GM18909 (cell line): ENCODE results near the gene RAB3B.
"Not testable (repeated sequence)": the region's sequence is repeated elsewhere in the genome, so short reads cannot be mapped to it uniquely, and the experiment has no call there.

ENCODE experiments used
- ATAC-seq: cut with Tn5 transposase; IDR thresholded peaks from one replicate; pipeline ENCODE4 v1.9.1; 2021; ENCODE audit warnings: mild to moderate bottlenecking; ENCODE audit not compliant: unreplicated experiment, poor library complexity

RAB3B gene

GRCh38 chr1:51878308-51878615 is 112.2 kb downstream of the RAB3B start:
- no peak for ATAC-seq

- peak; percentile 6 for ATAC-seq
Observed at GRCh38 chr1:51877434-51878307, 112.8 kb downstream of the RAB3B start.

DNA sequence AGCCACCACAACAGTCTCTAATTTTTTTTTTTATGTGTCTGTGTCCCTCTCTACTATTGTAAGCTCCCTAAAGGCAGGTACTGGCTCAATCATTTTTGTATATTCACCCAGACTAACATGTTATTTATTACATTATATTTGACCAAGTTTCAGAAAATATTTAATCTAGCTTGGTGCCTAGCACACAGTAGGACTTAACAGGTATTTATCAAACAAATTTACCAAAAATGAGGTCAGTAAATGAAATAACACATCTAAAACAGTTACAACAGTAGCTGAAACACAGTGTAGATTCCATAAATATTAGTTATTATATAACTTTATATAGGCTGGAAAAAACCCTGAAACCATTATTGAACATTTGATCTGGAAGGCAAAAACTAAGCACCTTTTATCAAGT is 114.7 kb downstream of the RAB3B start:
- no peak for ATAC-seq

DNA sequence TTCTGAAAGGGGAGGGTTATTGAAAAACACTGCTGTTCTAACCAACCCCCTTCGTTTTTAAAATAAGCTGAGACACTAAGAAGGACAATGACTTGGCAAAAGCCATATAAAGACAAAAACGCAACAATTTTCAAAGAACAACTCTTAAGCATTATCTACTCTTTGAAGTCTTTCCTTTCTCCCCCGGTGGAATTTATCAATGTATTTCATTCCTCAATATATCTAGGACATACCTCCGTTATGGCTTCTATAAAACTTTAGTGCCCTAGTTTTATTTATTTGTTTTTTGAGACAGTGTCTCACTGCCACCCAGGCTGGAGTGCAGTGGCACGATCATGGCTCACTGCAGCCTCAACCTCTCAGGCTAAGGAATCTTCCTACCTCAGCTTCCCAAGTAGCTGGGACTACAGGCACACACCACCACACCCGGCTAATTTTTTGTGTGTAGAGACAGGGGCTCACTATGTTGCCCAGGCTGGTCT is 115.2 kb downstream of the RAB3B start:
- ATAC-seq, result no peak

- not testable (repeated sequence) for ATAC-seq
Observed at GRCh38 chr1:51873270-51873669, 117.2 kb downstream of the RAB3B start.

DNA sequence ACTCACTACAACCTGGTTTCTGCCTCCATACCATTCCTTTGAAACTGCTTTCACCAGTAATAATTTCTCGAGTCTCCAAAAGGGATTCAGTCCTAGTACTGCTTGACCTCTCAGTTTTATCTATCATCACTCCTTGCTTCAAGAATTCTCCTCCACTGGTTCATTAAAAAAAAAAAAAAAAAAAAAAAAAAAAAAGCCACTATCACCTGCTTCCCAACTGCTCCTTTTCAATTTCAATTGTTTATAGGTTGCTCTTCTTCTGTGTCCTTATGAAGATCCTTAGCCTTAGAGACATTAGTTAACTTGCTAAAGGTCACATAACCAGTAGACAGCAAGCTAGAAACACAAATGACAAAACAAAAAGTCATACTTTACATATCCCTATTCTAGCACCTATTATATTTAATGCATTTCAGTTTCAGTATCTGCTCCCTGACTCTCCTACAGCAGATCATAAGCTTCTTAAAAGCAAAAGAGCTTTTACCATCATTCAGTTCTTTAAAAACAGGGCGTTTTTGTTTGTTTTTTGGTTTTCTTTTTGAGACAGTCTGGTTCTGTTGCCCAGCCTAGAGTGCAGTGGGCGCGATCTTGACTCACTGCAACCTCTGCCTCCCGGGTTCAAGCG is 119.0 kb downstream of the RAB3B start:
- peak; percentile 50 for ATAC-seq

- no peak for ATAC-seq
Observed at GRCh38 chr1:51870603-51871350, 119.7 kb downstream of the RAB3B start.

GRCh38 chr1:51867479-51868232 is 122.8 kb downstream of the RAB3B start:
- no peak for ATAC-seq

GRCh38 chr1:51863384-51863783 is 127.1 kb downstream of the RAB3B start:
- ATAC-seq, result no peak

DNA sequence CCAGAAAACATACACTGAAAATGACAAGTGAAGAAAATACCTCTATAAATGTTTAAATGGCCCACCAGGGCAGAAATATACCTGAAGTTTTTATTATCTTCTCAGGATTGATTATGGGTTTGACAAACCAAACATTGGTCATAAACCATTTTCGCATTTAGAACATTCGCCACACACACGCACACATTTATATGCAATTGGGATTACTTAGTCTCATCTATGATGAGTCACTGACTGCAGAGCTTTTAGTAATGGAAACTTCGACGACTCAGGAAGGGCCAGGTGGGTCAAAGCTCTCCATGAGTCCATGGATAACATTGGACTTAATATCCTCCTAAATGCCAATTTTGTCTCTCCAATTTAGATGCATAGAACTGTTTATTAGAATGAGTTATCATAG is 128.8 kb downstream of the RAB3B start:
- no peak for ATAC-seq

GRCh38 chr1:51859735-51860134 is 130.8 kb downstream of the RAB3B start:
- ATAC-seq, result no peak

DNA sequence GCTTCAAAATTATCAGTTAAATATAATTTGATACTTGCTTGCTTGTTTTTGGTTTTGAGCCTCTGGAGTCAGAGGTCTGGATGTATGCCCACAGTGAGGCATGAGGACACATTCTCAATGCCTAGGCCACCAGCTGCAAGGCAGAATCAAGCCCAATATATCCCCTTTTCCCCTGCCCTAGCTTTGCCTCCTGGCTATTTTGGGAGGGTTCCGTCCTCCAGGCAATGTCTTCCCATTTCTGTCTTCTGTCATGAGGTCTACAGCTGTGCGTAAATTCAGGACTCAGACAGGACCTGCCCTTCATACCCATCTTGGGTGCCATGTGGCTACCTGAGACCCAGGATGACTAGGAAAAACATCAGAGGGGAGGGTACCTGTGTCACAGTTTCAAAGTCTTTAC is 131.2 kb downstream of the RAB3B start:
- no peak for ATAC-seq

DNA sequence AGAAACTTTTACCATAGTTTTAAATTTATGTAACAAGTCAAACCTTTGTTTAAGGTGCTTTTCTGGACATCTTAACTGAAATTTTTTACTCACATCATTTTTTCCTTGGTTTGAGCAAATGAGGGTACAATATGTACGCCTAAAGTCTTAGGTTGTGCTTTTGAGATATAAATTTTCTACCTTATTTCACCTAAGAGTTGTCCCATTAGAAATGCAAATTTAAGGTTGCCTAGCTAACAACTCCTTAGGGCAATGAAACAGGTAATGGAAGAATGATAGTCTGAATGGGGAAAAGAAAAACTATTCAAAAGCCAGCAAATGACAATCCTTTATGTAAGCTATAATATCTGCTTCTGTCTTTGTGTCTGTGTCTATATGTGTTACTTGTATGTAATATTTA is 131.6 kb downstream of the RAB3B start:
- no peak for ATAC-seq
